OCI-LY1 (cell line): ENCODE results near the gene ITGB3BP.

ENCODE experiments used
- H2AFZ ChIP-seq: fragments of 200-600 bp; sonication (generic), shearing (Covaris generic); 2 replicates; pipeline ENCODE4 v1.6.0; 2014; ENCODE audit warnings: antibody characterized with exemption, mild to moderate bottlenecking, low read length
- H3F3A ChIP-seq: fragments of 200-600 bp; sonication (generic), shearing (Covaris generic); 2 replicates; pipeline ENCODE4 v1.6.0; 2014; ENCODE audit warnings: mild to moderate bottlenecking, antibody characterized with exemption, low read length, moderate library complexity; ENCODE audit not compliant: insufficient read depth
- H3K27ac ChIP-seq: fragments of 200-600 bp; sonication (generic); 2 replicates; pipeline ENCODE4 v1.5.1; 2014; ENCODE audit warnings: low read length, mixed run types, mild to moderate bottlenecking, low read depth; ENCODE audit not compliant: poor library complexity, severe bottlenecking
- H3K27me3 ChIP-seq: fragments of 200-600 bp; sonication (generic); 2 replicates; pipeline ENCODE4 v1.6.0; 2014; ENCODE audit warnings: antibody characterized with exemption, mild to moderate bottlenecking, low read length, moderate library complexity; ENCODE audit not compliant: insufficient read depth
- H3K36me3 ChIP-seq: fragments of 200-600 bp; sonication (generic); 2 replicates; pipeline ENCODE4 v1.6.1; 2014; ENCODE audit warnings: mild to moderate bottlenecking, antibody characterized with exemption, low read length, moderate library complexity, mixed read lengths; ENCODE audit not compliant: insufficient read depth
- H3K4me1 ChIP-seq: fragments of 200-600 bp; sonication (generic); 2 replicates; pipeline ENCODE4 v1.5.1; 2014; ENCODE audit warnings: mild to moderate bottlenecking, low read length, moderate library complexity; ENCODE audit not compliant: insufficient read depth, severe bottlenecking
- H3K4me2 ChIP-seq: fragments of 200-600 bp; sonication (generic), shearing (Covaris generic); 2 replicates; pipeline ENCODE4 v1.6.1; 2014; ENCODE audit warnings: low read length
- H3K4me3 ChIP-seq: fragments of 200-600 bp; sonication (generic); 2 replicates; pipeline ENCODE4 v1.5.1; 2014; ENCODE audit warnings: low read length, low read depth, mild to moderate bottlenecking, mixed read lengths; ENCODE audit not compliant: poor library complexity, severe bottlenecking
- H3K79me2 ChIP-seq: fragments of 200-600 bp; shearing (Covaris generic); 2 replicates; pipeline ENCODE4 v1.6.1; 2016; ENCODE audit warnings: mixed run types, low read length, mixed read lengths; ENCODE audit not compliant: insufficient read depth
- H3K9ac ChIP-seq: fragments of 200-600 bp; sonication (generic), shearing (Covaris generic); 2 replicates; pipeline ENCODE4 v1.6.1; 2014; ENCODE audit warnings: mild to moderate bottlenecking, low read length, mixed read lengths
- H3K9me2 ChIP-seq: fragments of 200-600 bp; sonication (generic), shearing (Covaris generic); 2 replicates; pipeline ENCODE4 v1.6.1; 2014; ENCODE audit warnings: low read depth, mild to moderate bottlenecking, low read length, mixed read lengths
- H3K9me3 ChIP-seq: fragments of 200-600 bp; shearing (Covaris generic); 2 replicates; pipeline ENCODE4 v1.6.1; 2014; ENCODE audit warnings: low read length, mixed read lengths
- H4K20me1 ChIP-seq: fragments of 200-600 bp; sonication (generic), shearing (Covaris generic); 2 replicates; pipeline ENCODE4 v1.6.0; 2016; ENCODE audit warnings: mild to moderate bottlenecking, low read length; ENCODE audit not compliant: insufficient read depth
- EZH2 ChIP-seq: fragments of 200-600 bp; sonication (generic), shearing (Covaris generic); IDR thresholded peaks from 2 replicates; pipeline ENCODE4 v1.8.0; 2017; ENCODE audit warnings: borderline replicate concordance, mixed run types, mild to moderate bottlenecking, antibody characterized with exemption, low read length, moderate library complexity, mixed read lengths
- TF ChIP-seq, protein P1 (sequence below): fragments of 200-600 bp; sonication (generic), shearing (Covaris generic); IDR thresholded peaks from 2 replicates; pipeline ENCODE4 v1.5.1; 2017; ENCODE audit warnings: mild to moderate bottlenecking, antibody characterized with exemption, low read length, moderate library complexity, mixed read lengths

ITGB3BP gene

DNA sequence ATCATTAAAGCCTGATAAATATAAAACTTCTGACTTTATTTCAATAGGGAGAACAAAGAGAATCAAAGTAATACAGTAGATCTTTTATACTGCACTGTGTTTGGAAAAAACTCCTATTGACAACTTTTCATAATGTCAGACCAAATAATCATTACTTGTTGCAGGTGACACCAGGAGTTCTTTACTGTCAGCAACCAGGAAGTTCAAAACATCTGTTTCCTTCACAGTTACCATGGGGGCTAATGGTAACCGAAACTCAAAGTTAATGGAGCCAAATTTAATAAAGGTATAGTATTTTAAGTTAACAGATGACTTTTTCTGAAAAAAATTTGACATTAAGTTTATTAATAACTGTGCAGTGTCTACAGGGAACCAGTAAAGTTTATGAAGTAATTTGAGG, 10.9 kb upstream of the ITGB3BP start:
- no peaks in the 10 kb centered on the region for H3K27me3 ChIP-seq
- no peaks in the 10 kb centered on the region for H3K4me1 ChIP-seq
- H2AFZ ChIP-seq = peak overlapping the region; percentile 37; the same call in 1 of the 2 replicates
- no peak overlapping the region for H3K4me3 ChIP-seq
- H3K27ac ChIP-seq = no peak overlapping the region
- H3K79me2 ChIP-seq = no peaks in the 10 kb centered on the region
- H3K9me3 ChIP-seq = no peaks in the 10 kb centered on the region
- H3K9ac ChIP-seq = no peak overlapping the region
- no peak overlapping the region for H3K4me2 ChIP-seq
- no peaks in the 10 kb centered on the region for H4K20me1 ChIP-seq
- H3K9me2 ChIP-seq = no peaks in the 10 kb centered on the region
- peaks cover 20% of the 10 kb centered on the region for H3K36me3 ChIP-seq
- TF ChIP-seq, protein P1, sequence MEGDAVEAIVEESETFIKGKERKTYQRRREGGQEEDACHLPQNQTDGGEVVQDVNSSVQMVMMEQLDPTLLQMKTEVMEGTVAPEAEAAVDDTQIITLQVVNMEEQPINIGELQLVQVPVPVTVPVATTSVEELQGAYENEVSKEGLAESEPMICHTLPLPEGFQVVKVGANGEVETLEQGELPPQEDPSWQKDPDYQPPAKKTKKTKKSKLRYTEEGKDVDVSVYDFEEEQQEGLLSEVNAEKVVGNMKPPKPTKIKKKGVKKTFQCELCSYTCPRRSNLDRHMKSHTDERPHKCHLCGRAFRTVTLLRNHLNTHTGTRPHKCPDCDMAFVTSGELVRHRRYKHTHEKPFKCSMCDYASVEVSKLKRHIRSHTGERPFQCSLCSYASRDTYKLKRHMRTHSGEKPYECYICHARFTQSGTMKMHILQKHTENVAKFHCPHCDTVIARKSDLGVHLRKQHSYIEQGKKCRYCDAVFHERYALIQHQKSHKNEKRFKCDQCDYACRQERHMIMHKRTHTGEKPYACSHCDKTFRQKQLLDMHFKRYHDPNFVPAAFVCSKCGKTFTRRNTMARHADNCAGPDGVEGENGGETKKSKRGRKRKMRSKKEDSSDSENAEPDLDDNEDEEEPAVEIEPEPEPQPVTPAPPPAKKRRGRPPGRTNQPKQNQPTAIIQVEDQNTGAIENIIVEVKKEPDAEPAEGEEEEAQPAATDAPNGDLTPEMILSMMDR = no peak
- no peak for TF ChIP-seq EZH2
- no peaks in the 10 kb centered on the region for H3F3A ChIP-seq

DNA sequence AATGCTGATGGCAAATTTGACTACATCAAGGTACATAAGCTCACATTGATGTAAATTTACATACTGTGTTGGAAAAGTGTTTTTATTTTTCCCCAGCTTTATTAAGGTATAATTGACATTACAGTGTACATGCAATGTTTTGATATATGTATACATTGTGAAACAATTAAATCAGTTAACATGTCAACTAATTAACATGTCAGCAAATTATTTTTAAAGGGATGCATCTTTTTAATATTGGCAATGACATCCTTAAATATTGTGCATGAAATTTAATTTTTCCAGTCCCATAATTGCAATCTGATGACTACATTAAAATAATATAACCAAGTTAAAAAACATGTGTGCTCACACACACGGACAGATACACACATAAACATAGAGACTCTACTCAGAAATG, 9.7 kb upstream of the ITGB3BP start:
- Histone ChIP-seq H3K9me3 (no peaks in the 10 kb centered on the region), H3F3A (no peaks in the 10 kb centered on the region), H4K20me1 (no peaks in the 10 kb centered on the region), H3K36me3 (peaks cover 27% of the 10 kb centered on the region), H3K4me2 (no peak overlapping the region), H3K4me1 (no peaks in the 10 kb centered on the region), H3K4me3 (no peak overlapping the region), H2AFZ (no peak overlapping the region), H3K79me2 (no peaks in the 10 kb centered on the region), H3K9ac (no peak overlapping the region), H3K27ac (no peak overlapping the region), H3K27me3 (no peaks in the 10 kb centered on the region), H3K9me2 (no peaks in the 10 kb centered on the region)
- TF ChIP-seq EZH2 = no peak
- TF ChIP-seq, protein P1 = no peak

DNA sequence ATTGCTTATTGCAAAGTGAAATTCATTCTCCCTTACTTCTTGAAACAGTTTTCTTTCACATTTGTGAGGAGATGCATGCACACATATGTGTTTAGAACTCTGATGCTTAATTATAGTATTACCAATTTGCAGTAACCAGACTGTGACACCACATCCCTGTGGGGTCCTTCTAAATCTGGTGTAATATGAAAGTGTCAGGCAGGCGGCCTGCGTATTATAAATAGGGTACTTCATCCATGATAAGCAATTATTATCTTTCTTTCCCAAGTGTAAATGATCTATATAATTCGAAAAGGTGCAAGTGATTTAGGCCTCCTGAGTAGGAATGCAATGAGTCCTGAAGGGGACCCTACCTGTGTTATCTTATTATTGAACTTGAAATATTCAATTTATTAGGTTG, 1.2 kb upstream of the ITGB3BP start:
- Histone ChIP-seq H2AFZ (no peak overlapping the region), H3K36me3 (peaks cover 11% of the 10 kb centered on the region; the same call in 1 of the 2 replicates), H3K4me2 (peak overlapping the region; percentile 89), H3K9me2 (no peaks in the 10 kb centered on the region), H3K9me3 (no peaks in the 10 kb centered on the region), H3K27me3 (no peaks in the 10 kb centered on the region), H3K79me2 (peaks cover 36% of the 10 kb centered on the region), H3K4me3 (peak overlapping the region; percentile 87), H3F3A (no peaks in the 10 kb centered on the region), H3K27ac (no peak overlapping the region), H3K9ac (peak overlapping the region; percentile 90), H3K4me1 (peaks cover 31% of the 10 kb centered on the region), H4K20me1 (no peaks in the 10 kb centered on the region)
- TF ChIP-seq EZH2 = no peak
- TF ChIP-seq, protein P1 = no peak
